GM18951 (cell line): ENCODE data around the gene UBA1.

Experiments
- POLR2A ChIP-seq: IDR thresholded peaks from 4 replicates; pipeline ENCODE4 v1.6.1; 2011; ENCODE audit warnings: mild to moderate bottlenecking; ENCODE audit not compliant: insufficient read length, insufficient read depth; ENCODE audit errors: extremely low read depth
- in situ Hi-C: fragments of 300-500 bp; cut with MboI; formaldehyde crosslinking; loops from one replicate; pipeline ENCODE4 v1.12.0; 2022; ENCODE audit warnings: low sequenced_read_pairs, mixed read lengths, inconsistent platforms; ENCODE audit not compliant: unreplicated experiment

The UBA1 gene

GRCh38 chrX:47158781-47159180, 34.8 kb upstream of the UBA1 start:
- in situ Hi-C loops = no loop called here
- no peak for TF ChIP-seq POLR2A

- in situ Hi-C loops = no loop called here
- no peak for TF ChIP-seq POLR2A
Observed at GRCh38 chrX:47160781-47161180, 32.8 kb upstream of the UBA1 start.

GRCh38 chrX:47162927-47163583, 30.6 kb upstream of the UBA1 start:
- TF ChIP-seq POLR2A = no peak

GRCh38 chrX:47164420-47164819, 29.2 kb upstream of the UBA1 start:
- in situ Hi-C loops = no loop called here
- no peak for TF ChIP-seq POLR2A

More at GRCh38 chrX:47162927-47163583, 30.6 kb upstream of the UBA1 start:
- in situ Hi-C loops = no loop called here

GRCh38 chrX:47166126-47166525, 27.5 kb upstream of the UBA1 start:
- in situ Hi-C loops = no loop called here
- no peak for TF ChIP-seq POLR2A

- in situ Hi-C loops = no loop called here
- no peak for TF ChIP-seq POLR2A
Observed at GRCh38 chrX:47168495-47169073, 25.0 kb upstream of the UBA1 start.

GRCh38 chrX:47169273-47169672, 24.4 kb upstream of the UBA1 start:
- in situ Hi-C loops = no loop called here
- TF ChIP-seq POLR2A = no peak

GRCh38 chrX:47169726-47170515, 23.7 kb upstream of the UBA1 start:
- in situ Hi-C loops = no loop called here
- TF ChIP-seq POLR2A = no peak

- TF ChIP-seq POLR2A = no peak
- in situ Hi-C loops = no loop called here
Observed at GRCh38 chrX:47170861-47171692, 22.6 kb upstream of the UBA1 start.

- no peak for TF ChIP-seq POLR2A
- in situ Hi-C loops = no loop called here
Observed at GRCh38 chrX:47171996-47172395, 21.6 kb upstream of the UBA1 start.

GRCh38 chrX:47172549-47172948, 21.1 kb upstream of the UBA1 start:
- in situ Hi-C loops = no loop called here
- no peak for TF ChIP-seq POLR2A

- in situ Hi-C loops = no loop called here
- TF ChIP-seq POLR2A = no peak
Observed at GRCh38 chrX:47172971-47173792, 20.4 kb upstream of the UBA1 start.
